Hematopoietic multipotent progenitor cell treated with erythropoietin and hydrocortisone succinate and interleukin-3 and kit ligand, for 17 days (in vitro differentiated cells): ENCODE data around the gene ZC2HC1C.
"Not testable (repeated sequence)": the region's sequence is repeated elsewhere in the genome, so short reads cannot be mapped to it uniquely, and the experiment has no call there.

Source experiments
- DNase-seq: peaks from one replicate; pipeline ENCODE4 v3.0.0-alpha.2; 2015; ENCODE audit warnings: low spot score

Gene ZC2HC1C

GRCh38 chr14:75059642-75060041, 9.8 kb upstream of the ZC2HC1C start:
- no peak for DNase-seq

- no peak for DNase-seq
Measured at GRCh38 chr14:75060420-75060819, 9.0 kb upstream of the ZC2HC1C start.

GRCh38 chr14:75063013-75063412, 6.4 kb upstream of the ZC2HC1C start:
- no peak for DNase-seq

GRCh38 chr14:75063491-75064204, 5.8 kb upstream of the ZC2HC1C start, which contains the start of gene ACYP1:
ACYP1 (minus strand) TSS chr14:75064024; CDS start chr14:75063553, 471 bp downstream.
- DNase-seq: peak; percentile 90

- no peak for DNase-seq
Measured at GRCh38 chr14:75064205-75064567, 5.3 kb upstream of the ZC2HC1C start.

- DNase-seq: no peak
Measured at GRCh38 chr14:75066691-75067090, 2.8 kb upstream of the ZC2HC1C start.

- DNase-seq: no peak
Measured at GRCh38 chr14:75067212-75067611, 2.2 kb upstream of the ZC2HC1C start.

- DNase-seq: not testable (repeated sequence)
Measured at GRCh38 chr14:75067765-75068164, 1.7 kb upstream of the ZC2HC1C start.

- no peak for DNase-seq
Measured at GRCh38 chr14:75068294-75069120, 934 bp upstream of the ZC2HC1C start.

GRCh38 chr14:75069811-75070145, 337 bp downstream of the ZC2HC1C start:
- no peak for DNase-seq

- no peak for DNase-seq
Measured at GRCh38 chr14:75070383-75070782, 942 bp downstream of the ZC2HC1C start.

- no peak for DNase-seq
Measured at GRCh38 chr14:75077794-75078193, 8.4 kb downstream of the ZC2HC1C start.

GRCh38 chr14:75079521-75079920, 10.1 kb downstream of the ZC2HC1C start:
- DNase-seq: no peak

- no peak for DNase-seq
Measured at GRCh38 chr14:75081660-75082229, 12.3 kb downstream of the ZC2HC1C start.

GRCh38 chr14:75083271-75083670, 13.8 kb downstream of the ZC2HC1C start:
- DNase-seq: no peak

- no peak for DNase-seq
Measured at GRCh38 chr14:75084513-75084912, 15.1 kb downstream of the ZC2HC1C start.

- DNase-seq: no peak
Measured at GRCh38 chr14:75088153-75088552, 18.7 kb downstream of the ZC2HC1C start.

- DNase-seq: peak; percentile 76
Measured at GRCh38 chr14:75088566-75089373, 19.3 kb downstream of the ZC2HC1C start.

GRCh38 chr14:75090353-75090752, 20.9 kb downstream of the ZC2HC1C start:
- no peak for DNase-seq

- no peak for DNase-seq
Measured at GRCh38 chr14:75091251-75091650, 21.8 kb downstream of the ZC2HC1C start.

GRCh38 chr14:75092698-75093097, 23.3 kb downstream of the ZC2HC1C start:
- DNase-seq: no peak

- no peak for DNase-seq
Measured at GRCh38 chr14:75094896-75095295, 25.5 kb downstream of the ZC2HC1C start.
